GM21390 (cell line): ENCODE data around the gene TAS2R60.
"Not testable (repeated sequence)": the region's sequence is repeated elsewhere in the genome, so short reads cannot be mapped to it uniquely, and the experiment has no call there.

Experiments used
- ATAC-seq: cut with Tn5 transposase; IDR thresholded peaks from one replicate; pipeline ENCODE4 v1.9.1; 2021; ENCODE audit not compliant: unreplicated experiment

TAS2R60 gene

GRCh38 chr7:143472071-143472689 lies 28.9 kb downstream of the TAS2R60 start:
- ATAC-seq = not testable (repeated sequence)

- no peak for ATAC-seq
These were observed 34.4 kb downstream of the TAS2R60 start, which contains the start of gene TAS2R41 for GRCh38 chr7:143477501-143478150. TSS of gene TAS2R41 (plus strand) at chr7:143477873. CDS start at chr7:143477873, 0 bp downstream.

GRCh38 chr7:143479055-143479766 lies 36.0 kb downstream of the TAS2R60 start:
- ATAC-seq = no peak

- no peak for ATAC-seq
These were observed 37.2 kb downstream of the TAS2R60 start for GRCh38 chr7:143480501-143480900.

- ATAC-seq = no peak
These were observed 40.9 kb downstream of the TAS2R60 start for GRCh38 chr7:143484119-143484518.

GRCh38 chr7:143485094-143485493 lies 41.8 kb downstream of the TAS2R60 start:
- no peak for ATAC-seq

- no peak for ATAC-seq
These were observed 42.2 kb downstream of the TAS2R60 start for GRCh38 chr7:143485500-143485899.

- not testable (repeated sequence) for ATAC-seq
These were observed 43.0 kb downstream of the TAS2R60 start for GRCh38 chr7:143486266-143486665.

- ATAC-seq = no peak
These were observed 43.8 kb downstream of the TAS2R60 start for GRCh38 chr7:143487061-143487460.

- peak; percentile 50 for ATAC-seq
These were observed 44.3 kb downstream of the TAS2R60 start for GRCh38 chr7:143487566-143487965.

GRCh38 chr7:143490717-143491306 lies 47.6 kb downstream of the TAS2R60 start:
- no peak for ATAC-seq

- no peak for ATAC-seq
These were observed 48.8 kb downstream of the TAS2R60 start for GRCh38 chr7:143492043-143492471.

- ATAC-seq = no peak
These were observed 49.8 kb downstream of the TAS2R60 start for GRCh38 chr7:143492799-143493739.

- ATAC-seq = no peak
These were observed 50.5 kb downstream of the TAS2R60 start for GRCh38 chr7:143493751-143494150.
